H54 (cell line): Measurements from ENCODE around the gene SPEN.

Experiments
- DNase-seq: peaks from one replicate; pipeline ENCODE4 v3.0.0; 2011; ENCODE audit warnings: low spot score, mixed read lengths; ENCODE audit not compliant: insufficient read length
- FAIRE-seq: peaks from 3 replicates; lab custom pipeline; 2011; peaks lifted over from hg19 to GRCh38; lab: Jason Lieb, UNC
- POLR2A ChIP-seq: IDR thresholded peaks from 2 replicates; pipeline ENCODE4 v1.6.1; 2011; ENCODE audit warnings: low read depth, mild to moderate bottlenecking, low read length

The SPEN gene

DNA sequence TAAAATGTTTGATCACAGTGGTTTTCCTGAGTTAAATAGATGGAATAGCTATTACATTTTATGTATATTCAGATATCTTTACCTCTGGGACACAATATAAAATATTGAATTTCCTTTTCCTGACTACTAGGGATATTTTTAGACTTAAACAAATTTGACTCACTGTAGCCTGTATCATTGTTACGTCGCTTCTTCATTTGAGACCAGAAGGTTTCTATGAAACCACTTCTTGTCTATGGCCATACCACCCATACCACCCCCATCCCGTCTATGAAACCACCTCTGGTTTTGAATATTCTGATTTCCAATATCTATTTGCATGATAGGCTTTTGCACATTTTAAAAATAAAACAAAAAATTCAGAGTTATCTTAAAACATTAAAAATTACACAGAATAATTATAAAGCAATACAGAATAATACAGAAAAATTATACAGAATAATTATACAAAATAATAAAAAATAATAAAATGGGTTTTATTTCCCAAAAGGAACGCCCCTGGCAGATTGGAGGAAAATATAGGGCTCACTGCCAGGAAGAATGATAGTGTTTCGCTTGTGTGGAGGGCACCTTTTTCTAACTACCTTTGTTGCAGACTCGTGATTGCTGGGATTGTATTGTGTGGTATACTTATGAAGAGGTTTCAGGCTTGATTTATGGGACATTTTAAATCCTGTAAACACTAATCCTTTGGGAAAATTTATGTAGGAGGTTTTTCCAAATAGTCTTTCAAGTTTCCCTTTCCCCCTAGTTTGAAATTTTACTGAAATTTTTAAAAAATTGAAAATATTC lies 4.7 kb downstream of the SPEN start:
- DNase-seq (no peak), FAIRE-seq (no peak)
- no peak for TF ChIP-seq POLR2A

DNA sequence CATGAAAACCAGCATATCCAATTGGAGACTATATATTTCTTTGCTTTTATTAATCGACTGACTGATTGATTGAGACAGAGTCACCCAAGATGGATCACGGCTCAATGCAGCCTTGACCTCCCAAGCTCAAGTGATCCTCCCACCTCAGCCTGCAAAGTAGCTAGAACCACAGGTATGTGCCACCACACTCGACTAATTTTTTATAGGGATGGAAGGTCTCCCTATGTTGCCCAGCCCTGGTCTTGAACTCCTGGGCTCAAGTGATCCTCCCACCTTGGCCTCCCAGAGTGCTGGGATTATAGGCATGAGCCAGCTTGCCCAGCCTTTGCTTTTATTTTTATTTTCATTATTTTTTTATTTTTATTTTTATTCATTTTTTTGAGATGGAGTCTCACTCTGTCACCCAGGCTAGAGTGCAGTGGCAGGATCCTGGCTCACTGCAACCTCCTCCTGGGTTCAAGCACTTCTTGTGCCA lies 5.4 kb downstream of the SPEN start:
- FAIRE-seq: no peak
- no peak for DNase-seq

GRCh38 chr1:15856888-15857287 lies 9.4 kb downstream of the SPEN start:
- TF ChIP-seq POLR2A: no peak
- no peak for DNase-seq
- FAIRE-seq: no peak

More for the DNA sequence above, 5.4 kb downstream of the SPEN start:
- no peak for TF ChIP-seq POLR2A

DNA sequence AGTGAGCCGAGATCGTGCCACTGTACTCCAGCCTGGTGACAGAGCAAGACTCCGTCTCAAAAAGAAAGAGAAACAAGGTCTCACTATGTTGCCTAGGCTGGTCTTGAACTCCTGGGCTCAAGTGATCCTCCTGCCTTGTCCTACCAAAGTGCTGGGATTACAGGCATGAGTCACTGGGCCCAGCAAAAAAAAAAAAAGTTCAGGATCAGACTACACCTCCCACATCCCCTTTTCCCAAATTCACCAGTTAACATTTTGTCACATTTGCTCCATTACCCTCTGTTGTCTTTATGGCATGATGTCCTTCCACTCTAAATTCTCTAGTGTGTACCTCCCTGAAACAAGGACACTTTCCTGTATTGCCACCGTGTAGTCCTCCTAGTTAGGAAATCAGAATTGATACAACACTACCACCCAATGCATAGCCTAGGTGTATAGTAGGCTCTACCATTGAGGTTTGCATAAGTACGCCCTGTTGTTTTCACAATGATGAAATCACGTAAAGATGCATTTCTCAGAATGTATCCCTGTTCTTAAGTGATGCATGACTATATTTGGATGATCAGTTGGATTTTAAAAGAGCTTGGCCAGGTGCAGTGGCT lies 10.7 kb downstream of the SPEN start:
- no peak for TF ChIP-seq POLR2A
- no peak for DNase-seq
- FAIRE-seq: no peak

- no peak for TF ChIP-seq POLR2A
Observed at GRCh38 chr1:15858672-15859372, 11.3 kb downstream of the SPEN start.

DNA sequence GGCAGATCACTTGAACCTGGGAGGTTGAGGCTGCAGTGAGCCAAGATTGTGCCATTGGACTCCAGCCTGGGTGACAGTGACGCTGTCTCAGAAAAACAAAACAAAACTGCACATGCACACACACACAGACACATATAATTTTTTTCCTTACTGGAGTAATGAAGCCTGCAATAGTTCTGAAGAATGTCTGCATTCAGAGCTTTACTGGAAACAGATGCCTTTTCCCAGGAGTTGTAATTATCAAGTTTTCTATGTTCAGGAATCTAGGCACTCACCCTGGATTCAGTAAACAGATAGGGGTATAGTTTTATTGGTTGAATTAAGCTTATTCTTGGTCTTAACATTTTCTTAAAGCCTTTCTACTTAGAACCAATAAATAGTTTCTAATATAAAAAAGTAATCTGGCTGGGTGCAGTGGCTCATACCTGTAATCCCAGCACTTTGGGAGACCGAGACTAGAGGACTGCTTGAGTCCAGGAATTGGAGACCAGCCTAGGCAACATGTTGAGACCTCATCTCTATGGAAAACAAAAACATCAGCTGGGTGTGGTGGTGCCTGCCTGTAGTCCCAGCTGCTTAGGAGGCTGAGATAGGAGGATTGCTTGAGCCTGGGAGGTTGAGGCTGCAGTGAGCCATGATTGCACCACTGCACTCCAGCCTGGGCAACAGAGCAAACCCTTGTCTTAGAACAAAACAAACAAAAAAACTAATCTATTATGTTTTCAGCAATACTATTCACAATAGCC lies 15.8 kb downstream of the SPEN start:
- no peak for FAIRE-seq
- DNase-seq: no peak
- TF ChIP-seq POLR2A: no peak

More at GRCh38 chr1:15858672-15859372, 11.3 kb downstream of the SPEN start:
- FAIRE-seq: no peak
- no peak for DNase-seq

DNA sequence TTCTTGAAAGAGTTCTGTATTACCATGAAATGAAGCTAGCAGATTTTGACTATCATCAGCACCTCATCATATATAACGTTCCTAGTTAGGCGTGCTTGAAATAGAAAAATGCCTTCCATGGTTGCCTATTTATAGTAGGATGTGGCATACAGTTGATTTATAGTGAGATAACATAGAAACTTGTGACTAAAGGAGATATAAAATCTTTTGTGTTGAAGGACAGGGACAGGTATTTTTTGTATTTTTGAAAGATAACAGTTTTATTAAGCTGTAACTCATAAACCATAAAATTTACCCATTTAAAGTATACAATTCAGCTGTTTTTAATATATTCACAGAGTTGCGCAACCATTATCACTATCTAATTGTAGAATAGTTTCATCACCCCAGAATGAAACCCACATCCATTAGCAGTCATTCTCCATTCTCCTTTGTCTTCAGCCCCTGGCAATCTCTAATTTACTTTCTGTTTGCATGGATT lies 19.3 kb downstream of the SPEN start:
- TF ChIP-seq POLR2A: no peak
- FAIRE-seq: no peak
- no peak for DNase-seq

GRCh38 chr1:15867288-15867687 lies 19.8 kb downstream of the SPEN start:
- no peak for DNase-seq
- no peak for FAIRE-seq
- no peak for TF ChIP-seq POLR2A

DNA sequence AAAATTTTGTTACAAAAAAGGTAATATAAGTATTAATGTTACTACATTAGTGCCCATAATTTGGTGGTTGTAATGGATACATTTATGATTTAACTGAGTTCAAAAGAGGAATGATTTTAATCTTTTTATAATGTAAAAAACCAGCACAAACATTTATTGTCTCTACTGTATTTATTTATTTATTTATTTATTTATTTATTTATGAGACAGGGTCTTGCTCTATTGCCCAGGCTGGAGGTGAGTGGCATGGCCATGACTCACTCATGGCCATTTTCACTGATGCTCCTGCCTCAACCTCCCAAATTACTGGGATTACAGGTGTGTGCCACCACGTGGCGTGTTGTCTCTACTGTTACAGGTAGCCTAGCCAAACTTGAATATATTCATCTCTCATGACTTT lies 21.9 kb downstream of the SPEN start:
- FAIRE-seq: no peak
- DNase-seq: no peak

DNA sequence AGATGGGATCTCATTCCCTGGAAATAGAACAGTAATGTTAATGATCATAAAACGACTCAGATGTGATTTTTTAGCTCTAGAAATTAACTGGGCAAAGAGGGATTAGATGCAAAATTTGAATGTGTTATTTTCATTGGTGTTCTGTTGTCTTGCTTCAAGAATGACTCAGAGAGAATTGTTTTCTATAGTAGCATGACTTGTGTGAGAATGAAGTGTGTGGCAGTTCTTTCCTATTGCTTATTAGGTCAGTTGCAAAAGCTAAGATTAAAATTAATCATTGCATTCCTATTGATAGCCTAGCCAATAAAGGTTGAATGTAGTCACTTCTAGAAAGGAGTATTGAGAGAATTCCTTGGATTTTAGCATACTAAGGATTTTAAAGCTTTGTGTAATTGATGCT lies 22.9 kb downstream of the SPEN start:
- TF ChIP-seq POLR2A: no peak
- FAIRE-seq (no peak), DNase-seq (no peak)

More for the DNA sequence above, 21.9 kb downstream of the SPEN start:
- TF ChIP-seq POLR2A: no peak

- no peak for DNase-seq
- no peak for TF ChIP-seq POLR2A
- FAIRE-seq: no peak
Observed at GRCh38 chr1:15874471-15874870, 27.0 kb downstream of the SPEN start.

GRCh38 chr1:15876357-15877055 lies 29.0 kb downstream of the SPEN start:
- FAIRE-seq: no peak
- TF ChIP-seq POLR2A: no peak
- no peak for DNase-seq

- no peak for FAIRE-seq
Observed at GRCh38 chr1:15881961-15882360, 34.5 kb downstream of the SPEN start.

More at GRCh38 chr1:15881961-15882360, 34.5 kb downstream of the SPEN start:
- DNase-seq: no peak
- TF ChIP-seq POLR2A: no peak
